Loucy (cell line): ENCODE measurements around the gene PIP5K1C.

Source experiments
- EZH2phosphoT487 ChIP-seq: fragments of 200-600 bp; IDR thresholded peaks from 2 replicates; pipeline ENCODE4 v1.6.1; 2018; ENCODE audit warnings: antibody characterized with exemption, mild to moderate bottlenecking, moderate library complexity, borderline replicate concordance
- TF ChIP-seq, protein P1 (sequence below): fragments of 200-600 bp; sonication (generic); conservative IDR thresholded peaks from 2 replicates; pipeline ENCODE4 v1.5.1; 2014; ENCODE audit warnings: mild to moderate bottlenecking, antibody characterized with exemption, low read length

DNA sequence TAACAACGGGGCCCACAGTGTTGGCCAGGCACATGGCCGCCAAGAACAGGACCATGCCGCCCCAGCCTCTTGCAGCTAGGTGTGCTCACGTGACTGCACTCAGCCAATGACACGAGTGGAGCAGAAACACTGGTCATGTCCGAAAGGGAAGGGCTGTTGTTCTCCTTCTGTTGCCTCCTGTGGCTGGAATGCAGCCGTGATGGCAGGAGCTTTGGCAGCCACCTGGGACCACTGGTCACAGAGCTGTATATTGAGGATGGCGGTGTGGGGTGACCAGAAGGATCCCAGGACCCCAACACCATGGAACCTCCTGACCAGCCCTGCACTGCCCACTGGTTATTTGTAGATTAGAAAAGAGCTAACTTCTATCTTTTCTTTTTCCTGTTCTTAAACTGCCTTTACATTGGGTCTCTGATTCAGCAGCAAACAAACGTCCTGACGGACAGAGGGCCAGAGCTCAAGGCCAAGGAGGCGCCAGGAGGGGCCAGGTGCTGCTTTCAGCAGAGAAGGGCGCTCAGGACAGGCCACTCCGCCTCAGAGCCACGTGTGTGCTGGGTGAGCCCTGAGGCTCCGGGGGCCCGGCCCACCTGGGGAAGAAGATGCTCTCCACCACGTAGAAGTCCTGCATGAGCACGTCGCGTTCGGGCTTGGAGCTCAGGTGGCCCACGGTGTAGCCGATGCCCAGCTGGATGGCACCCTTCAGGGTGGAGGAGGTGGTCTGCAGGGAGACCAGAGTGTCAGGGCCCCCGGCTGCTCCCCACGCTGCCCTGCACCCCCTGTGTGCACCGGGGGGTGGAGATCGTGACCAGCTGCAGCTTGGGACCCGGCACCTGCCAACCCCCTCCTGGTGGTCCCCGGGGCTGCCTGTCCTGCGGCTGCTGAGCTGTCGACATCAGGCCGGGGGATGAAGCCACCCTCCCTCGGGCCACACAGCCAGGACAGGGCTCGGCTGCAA is 38.7 kb downstream of the PIP5K1C start:
- TF ChIP-seq, protein P1, sequence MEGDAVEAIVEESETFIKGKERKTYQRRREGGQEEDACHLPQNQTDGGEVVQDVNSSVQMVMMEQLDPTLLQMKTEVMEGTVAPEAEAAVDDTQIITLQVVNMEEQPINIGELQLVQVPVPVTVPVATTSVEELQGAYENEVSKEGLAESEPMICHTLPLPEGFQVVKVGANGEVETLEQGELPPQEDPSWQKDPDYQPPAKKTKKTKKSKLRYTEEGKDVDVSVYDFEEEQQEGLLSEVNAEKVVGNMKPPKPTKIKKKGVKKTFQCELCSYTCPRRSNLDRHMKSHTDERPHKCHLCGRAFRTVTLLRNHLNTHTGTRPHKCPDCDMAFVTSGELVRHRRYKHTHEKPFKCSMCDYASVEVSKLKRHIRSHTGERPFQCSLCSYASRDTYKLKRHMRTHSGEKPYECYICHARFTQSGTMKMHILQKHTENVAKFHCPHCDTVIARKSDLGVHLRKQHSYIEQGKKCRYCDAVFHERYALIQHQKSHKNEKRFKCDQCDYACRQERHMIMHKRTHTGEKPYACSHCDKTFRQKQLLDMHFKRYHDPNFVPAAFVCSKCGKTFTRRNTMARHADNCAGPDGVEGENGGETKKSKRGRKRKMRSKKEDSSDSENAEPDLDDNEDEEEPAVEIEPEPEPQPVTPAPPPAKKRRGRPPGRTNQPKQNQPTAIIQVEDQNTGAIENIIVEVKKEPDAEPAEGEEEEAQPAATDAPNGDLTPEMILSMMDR, result no peak
- TF ChIP-seq EZH2phosphoT487, result no peak
